Measurements from ENCODE around the gene EDEM1. TPM values are rescaled to one million over a fixed set of nuclear protein-coding genes. Genes with fewer than 3 reads are reported as not detected.

The EDEM1 gene
- total and polyA plus RNA-seq, 10 of the 15 experiments (the other 5 are each of a cell fraction or from before 2014, with no cell fraction given), result 18.9 to 138 (median 57.5) TPM

DNA sequence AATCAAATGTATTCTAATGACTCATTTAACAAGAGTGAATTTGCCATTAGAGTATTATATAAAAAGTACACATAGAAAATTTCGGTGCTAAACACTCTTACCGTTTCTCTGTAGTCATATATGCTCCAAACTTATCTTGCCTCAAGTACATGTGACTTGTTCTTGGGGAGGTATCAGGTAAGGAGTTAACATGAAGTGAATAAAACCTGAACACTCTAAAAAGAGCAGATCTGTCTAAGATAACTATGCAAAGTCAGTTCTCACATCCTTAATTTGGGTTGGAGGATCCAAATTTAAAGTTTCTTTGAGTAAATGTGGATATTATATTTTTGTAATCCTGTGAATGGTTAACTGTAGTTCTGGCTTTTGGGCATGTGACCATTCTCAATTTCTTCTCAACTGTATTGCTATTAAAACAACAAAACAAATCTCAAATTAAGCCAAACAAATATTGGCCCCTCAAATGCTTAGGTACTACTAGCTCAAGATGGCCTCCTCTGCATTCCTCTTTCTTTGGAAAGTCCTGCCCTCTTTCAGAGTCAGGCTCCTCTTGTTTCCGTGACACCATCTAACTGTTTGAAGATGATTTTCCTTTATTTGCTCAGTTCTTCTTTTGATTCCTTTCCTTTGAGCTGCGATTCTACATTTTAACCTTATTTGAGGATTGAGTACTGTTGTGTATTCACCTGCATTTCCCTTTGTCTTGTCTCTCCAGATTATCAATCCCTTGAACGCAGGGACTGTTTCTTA lies 4.2 kb downstream of the EDEM1 start (continued):
- TF ChIP-seq, protein P1, sequence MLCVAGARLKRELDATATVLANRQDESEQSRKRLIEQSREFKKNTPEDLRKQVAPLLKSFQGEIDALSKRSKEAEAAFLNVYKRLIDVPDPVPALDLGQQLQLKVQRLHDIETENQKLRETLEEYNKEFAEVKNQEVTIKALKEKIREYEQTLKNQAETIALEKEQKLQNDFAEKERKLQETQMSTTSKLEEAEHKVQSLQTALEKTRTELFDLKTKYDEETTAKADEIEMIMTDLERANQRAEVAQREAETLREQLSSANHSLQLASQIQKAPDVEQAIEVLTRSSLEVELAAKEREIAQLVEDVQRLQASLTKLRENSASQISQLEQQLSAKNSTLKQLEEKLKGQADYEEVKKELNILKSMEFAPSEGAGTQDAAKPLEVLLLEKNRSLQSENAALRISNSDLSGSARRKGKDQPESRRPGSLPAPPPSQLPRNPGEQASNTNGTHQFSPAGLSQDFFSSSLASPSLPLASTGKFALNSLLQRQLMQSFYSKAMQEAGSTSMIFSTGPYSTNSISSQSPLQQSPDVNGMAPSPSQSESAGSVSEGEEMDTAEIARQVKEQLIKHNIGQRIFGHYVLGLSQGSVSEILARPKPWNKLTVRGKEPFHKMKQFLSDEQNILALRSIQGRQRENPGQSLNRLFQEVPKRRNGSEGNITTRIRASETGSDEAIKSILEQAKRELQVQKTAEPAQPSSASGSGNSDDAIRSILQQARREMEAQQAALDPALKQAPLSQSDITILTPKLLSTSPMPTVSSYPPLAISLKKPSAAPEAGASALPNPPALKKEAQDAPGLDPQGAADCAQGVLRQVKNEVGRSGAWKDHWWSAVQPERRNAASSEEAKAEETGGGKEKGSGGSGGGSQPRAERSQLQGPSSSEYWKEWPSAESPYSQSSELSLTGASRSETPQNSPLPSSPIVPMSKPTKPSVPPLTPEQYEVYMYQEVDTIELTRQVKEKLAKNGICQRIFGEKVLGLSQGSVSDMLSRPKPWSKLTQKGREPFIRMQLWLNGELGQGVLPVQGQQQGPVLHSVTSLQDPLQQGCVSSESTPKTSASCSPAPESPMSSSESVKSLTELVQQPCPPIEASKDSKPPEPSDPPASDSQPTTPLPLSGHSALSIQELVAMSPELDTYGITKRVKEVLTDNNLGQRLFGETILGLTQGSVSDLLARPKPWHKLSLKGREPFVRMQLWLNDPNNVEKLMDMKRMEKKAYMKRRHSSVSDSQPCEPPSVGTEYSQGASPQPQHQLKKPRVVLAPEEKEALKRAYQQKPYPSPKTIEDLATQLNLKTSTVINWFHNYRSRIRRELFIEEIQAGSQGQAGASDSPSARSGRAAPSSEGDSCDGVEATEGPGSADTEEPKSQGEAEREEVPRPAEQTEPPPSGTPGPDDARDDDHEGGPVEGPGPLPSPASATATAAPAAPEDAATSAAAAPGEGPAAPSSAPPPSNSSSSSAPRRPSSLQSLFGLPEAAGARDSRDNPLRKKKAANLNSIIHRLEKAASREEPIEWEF (IDR thresholded peaks at IDR 0.05; ENCODE audit: insufficient replicate concordance, low read depth, low read length), result no peak
- TF ChIP-seq EED (IDR thresholded peaks at IDR 0.05; ENCODE audit: low read depth) (no peak), E4F1 (IDR thresholded peaks at IDR 0.05; ENCODE audit: borderline replicate concordance, partially characterized antibody) (no peak), SPI1 (IDR thresholded peaks at IDR 0.05; ENCODE audit: borderline replicate concordance, insufficient read depth, low read depth, low read length) (peak; percentile 54; the same call in 1 of the 2 replicates), MXI1 (IDR thresholded peaks at IDR 0.05; ENCODE audit: low read depth, low read length) (peak; percentile 44; the same call in 1 of the 2 replicates), RAD51 (IDR thresholded peaks at IDR 0.05) (peak; percentile 70)
- TF ChIP-seq, protein P2, sequence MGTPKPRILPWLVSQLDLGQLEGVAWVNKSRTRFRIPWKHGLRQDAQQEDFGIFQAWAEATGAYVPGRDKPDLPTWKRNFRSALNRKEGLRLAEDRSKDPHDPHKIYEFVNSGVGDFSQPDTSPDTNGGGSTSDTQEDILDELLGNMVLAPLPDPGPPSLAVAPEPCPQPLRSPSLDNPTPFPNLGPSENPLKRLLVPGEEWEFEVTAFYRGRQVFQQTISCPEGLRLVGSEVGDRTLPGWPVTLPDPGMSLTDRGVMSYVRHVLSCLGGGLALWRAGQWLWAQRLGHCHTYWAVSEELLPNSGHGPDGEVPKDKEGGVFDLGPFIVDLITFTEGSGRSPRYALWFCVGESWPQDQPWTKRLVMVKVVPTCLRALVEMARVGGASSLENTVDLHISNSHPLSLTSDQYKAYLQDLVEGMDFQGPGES (IDR thresholded peaks at IDR 0.05), result no peak
- TF ChIP-seq, protein P3, sequence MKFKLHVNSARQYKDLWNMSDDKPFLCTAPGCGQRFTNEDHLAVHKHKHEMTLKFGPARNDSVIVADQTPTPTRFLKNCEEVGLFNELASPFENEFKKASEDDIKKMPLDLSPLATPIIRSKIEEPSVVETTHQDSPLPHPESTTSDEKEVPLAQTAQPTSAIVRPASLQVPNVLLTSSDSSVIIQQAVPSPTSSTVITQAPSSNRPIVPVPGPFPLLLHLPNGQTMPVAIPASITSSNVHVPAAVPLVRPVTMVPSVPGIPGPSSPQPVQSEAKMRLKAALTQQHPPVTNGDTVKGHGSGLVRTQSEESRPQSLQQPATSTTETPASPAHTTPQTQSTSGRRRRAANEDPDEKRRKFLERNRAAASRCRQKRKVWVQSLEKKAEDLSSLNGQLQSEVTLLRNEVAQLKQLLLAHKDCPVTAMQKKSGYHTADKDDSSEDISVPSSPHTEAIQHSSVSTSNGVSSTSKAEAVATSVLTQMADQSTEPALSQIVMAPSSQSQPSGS (IDR thresholded peaks at IDR 0.05; ENCODE audit: low read length), result peak; percentile 19; the same call in 1 of the 2 replicates

Measured in GM12878 (cell line).